ENCODE measurements around the gene MTMR3.

The MTMR3 gene

GRCh38 chr22:29997516-29997915 is 114.5 kb downstream of the MTMR3 start:
- in situ Hi-C loops (cut with HindIII; ENCODE audit: low sequenced_read_pairs), result no loop called here

- in situ Hi-C loops (cut with HindIII; ENCODE audit: low sequenced_read_pairs), result no loop called here
Observed at GRCh38 chr22:29998627-29999384, 115.8 kb downstream of the MTMR3 start.

GRCh38 chr22:30000566-30000965 is 117.6 kb downstream of the MTMR3 start:
- in situ Hi-C loops (cut with HindIII; ENCODE audit: low sequenced_read_pairs), result no loop called here

- in situ Hi-C loops (cut with HindIII; ENCODE audit: low sequenced_read_pairs), result no loop called here
Observed at GRCh38 chr22:30001459-30001858, 118.5 kb downstream of the MTMR3 start.

GRCh38 chr22:30002861-30003486 is 120.0 kb downstream of the MTMR3 start:
- in situ Hi-C loops (cut with HindIII; ENCODE audit: low sequenced_read_pairs), result no loop called here

GRCh38 chr22:30004101-30004500 is 121.1 kb downstream of the MTMR3 start:
- in situ Hi-C loops (cut with HindIII; ENCODE audit: low sequenced_read_pairs), result no loop called here

GRCh38 chr22:30004694-30005093 is 121.7 kb downstream of the MTMR3 start:
- in situ Hi-C loops (cut with HindIII; ENCODE audit: low sequenced_read_pairs), result no loop called here

GRCh38 chr22:30005213-30005857 is 122.4 kb downstream of the MTMR3 start:
- in situ Hi-C loops (cut with HindIII; ENCODE audit: low sequenced_read_pairs), result no loop called here

GRCh38 chr22:30007361-30007760 is 124.4 kb downstream of the MTMR3 start:
- in situ Hi-C loops (cut with HindIII; ENCODE audit: low sequenced_read_pairs), result no loop called here

GRCh38 chr22:30008401-30008800 is 125.4 kb downstream of the MTMR3 start:
- in situ Hi-C loops (cut with HindIII; ENCODE audit: low sequenced_read_pairs), result no loop called here

- in situ Hi-C loops (cut with HindIII; ENCODE audit: low sequenced_read_pairs), result no loop called here
Observed at GRCh38 chr22:30009478-30009877, 126.5 kb downstream of the MTMR3 start.

GRCh38 chr22:30010789-30011405 is 127.9 kb downstream of the MTMR3 start:
- in situ Hi-C loops (cut with HindIII; ENCODE audit: low sequenced_read_pairs), result no loop called here

- in situ Hi-C loops (cut with HindIII; ENCODE audit: low sequenced_read_pairs), result no loop called here
Observed at GRCh38 chr22:30013201-30013600, 130.2 kb downstream of the MTMR3 start.

- in situ Hi-C loops (cut with HindIII; ENCODE audit: low sequenced_read_pairs), result no loop called here
Observed at GRCh38 chr22:30014244-30014643, 131.3 kb downstream of the MTMR3 start.

- in situ Hi-C loops (cut with HindIII; ENCODE audit: low sequenced_read_pairs), result no loop called here
Observed at GRCh38 chr22:30015229-30015797, 132.3 kb downstream of the MTMR3 start.

GRCh38 chr22:30015846-30016245 is 132.9 kb downstream of the MTMR3 start:
- in situ Hi-C loops (cut with HindIII; ENCODE audit: low sequenced_read_pairs), result no loop called here

GRCh38 chr22:30016596-30016995 is 133.6 kb downstream of the MTMR3 start:
- in situ Hi-C loops (cut with HindIII; ENCODE audit: low sequenced_read_pairs), result no loop called here

- in situ Hi-C loops (cut with HindIII; ENCODE audit: low sequenced_read_pairs), result no loop called here
Observed at GRCh38 chr22:30017375-30018223, 134.6 kb downstream of the MTMR3 start.

- in situ Hi-C loops (cut with HindIII; ENCODE audit: low sequenced_read_pairs), result no loop called here
Observed at GRCh38 chr22:30020511-30020910, 137.5 kb downstream of the MTMR3 start.

- in situ Hi-C loops (cut with HindIII; ENCODE audit: low sequenced_read_pairs), result no loop called here
Observed at GRCh38 chr22:30021338-30021737, 138.4 kb downstream of the MTMR3 start.
